GM10248 (cell line): ENCODE results near the gene SCNM1.

Source experiments
- CTCF ChIA-PET: fragments of 300-600 bp; sonication (Branson Sonifier 250); formaldehyde crosslinking; extraction: SDS; loops from one replicate; lab custom pipeline; 2021; ENCODE audit warnings: antibody characterized with exemption; lab: Yijun Ruan, JAX
- POLR2A ChIA-PET: fragments of 350-650 bp; sonication (Branson Sonifier 250); formaldehyde crosslinking; extraction: SDS; loops from one replicate; lab custom pipeline; 2020; ENCODE audit warnings: antibody characterized with exemption; lab: Yijun Ruan, JAX
- DNase-seq: peaks from one replicate; pipeline ENCODE4 v3.0.0; 2012; ENCODE audit errors: extremely low spot score
- CTCF ChIP-seq: IDR thresholded peaks from 2 replicates; pipeline ENCODE4 v1.5.1; 2012; ENCODE audit warnings: mild to moderate bottlenecking, low read depth; ENCODE audit errors: extremely low read depth, missing control alignments, control extremely low read depth

The SCNM1 gene

GRCh38 chr1:151146072-151146411 is 19.9 kb upstream of the SCNM1 start:
- CTCF ChIA-PET = interaction anchor here (4.3 to 7.5 kb wide), 2 partner anchors 10 to 46 kb away, joined by 19 to 56 read pairs; partner anchors contain the start of gene TNFAIP8L2
- DNase-seq = no peak
- POLR2A ChIA-PET = no interaction called here
- no peak for TF ChIP-seq CTCF

GRCh38 chr1:151146412-151147131 is 19.4 kb upstream of the SCNM1 start, which contains the start of gene SEMA6C:
SEMA6C (minus strand) TSS chr1:151146631; CDS start chr1:151142621, 4,010 bp downstream.
- POLR2A ChIA-PET = no interaction called here
- peak; percentile 94 for DNase-seq
- CTCF ChIA-PET = interaction anchor here (3.3 to 7.5 kb wide), 3 partner anchors 9 to 46 kb away, joined by 11 to 56 read pairs (median 19); partner anchors contain the start of gene TNFAIP8L2
- TF ChIP-seq CTCF = no peak

- no peak for DNase-seq
- POLR2A ChIA-PET = no interaction called here
- CTCF ChIA-PET = interaction anchor here (3.3 to 7.5 kb wide), 2 partner anchors 9 to 12 kb away, joined by 11 to 56 read pairs; partner anchors contain the start of gene TNFAIP8L2
- no peak for TF ChIP-seq CTCF
Observed at GRCh38 chr1:151147132-151147503, 18.8 kb upstream of the SCNM1 start.

GRCh38 chr1:151147665-151148064 is 18.3 kb upstream of the SCNM1 start:
- CTCF ChIA-PET = interaction anchor here (3.3 to 7.5 kb wide), 2 partner anchors 8 to 13 kb away, joined by 11 to 56 read pairs; partner anchors contain the start of gene TNFAIP8L2
- POLR2A ChIA-PET = no interaction called here
- DNase-seq = no peak
- no peak for TF ChIP-seq CTCF

GRCh38 chr1:151156515-151156819 is 9.5 kb upstream of the SCNM1 start, which contains the start of gene TNFAIP8L2:
TNFAIP8L2 (plus strand) TSS chr1:151156649; CDS start chr1:151158698, 2,049 bp downstream.
- ChIA-PET CTCF (interaction anchor here (0.6 to 9.9 kb wide), 39 partner anchors 9 to 183 kb away, joined by 3 to 218 read pairs (median 4); partner anchors contain the start of genes CDC42SE1, GABPB2, LYSMD1 and MLLT11), POLR2A (interaction anchor here (0.6 to 0.7 kb wide), 2 partner anchors 9 to 819 kb away, joined by 3 read pairs; partner anchors contain the start of genes LYSMD1 and SCNM1)
- no peak for TF ChIP-seq CTCF
- DNase-seq = peak; percentile 73

GRCh38 chr1:151157067-151157531 is 8.8 kb upstream of the SCNM1 start:
- POLR2A ChIA-PET = interaction anchor here (0.7 kb wide), 1 partner anchor 8 kb away, joined by 3 read pairs; the partner anchor contains the start of genes LYSMD1 and SCNM1
- DNase-seq = peak; percentile 47
- TF ChIP-seq CTCF = no peak
- CTCF ChIA-PET = interaction anchor here (0.6 to 9.9 kb wide), 39 partner anchors 9 to 183 kb away, joined by 3 to 218 read pairs (median 4); partner anchors contain the start of genes CDC42SE1, GABPB2, LYSMD1 and MLLT11
